ENCODE results near the gene CHP1.

The CHP1 gene

GRCh38 chr15:41230650-41231421, at the start of gene CHP1, which contains the start of gene EXD1:
CHP1 (plus strand) TSS chr15:41231268; CDS start chr15:41231383, 115 bp downstream.
EXD1 (minus strand) TSS chr15:41230757; CDS start chr15:41226575, 4,182 bp downstream.
- H3K27me3 ChIP-seq (ENCODE audit: insufficient read depth, low read length, poor library complexity, severe bottlenecking), result no peaks in the 10 kb centered on the region
- H3F3A ChIP-seq (ENCODE audit: low read depth), result no peaks in the 10 kb centered on the region
- H3K9me3 ChIP-seq (ENCODE audit: insufficient read depth, low read depth, low read length), result no peaks in the 10 kb centered on the region
- peak within 1 kb of the TSS; percentile 84 for H2AFZ ChIP-seq (ENCODE audit: low read length)
- no peaks in the 10 kb centered on the region for H3K9me2 ChIP-seq (replicated peaks; ENCODE audit: low read depth, low read length)
- TF ChIP-seq EZH2phosphoT487 (IDR thresholded peaks at IDR 0.05; ENCODE audit: borderline replicate concordance), result no peak
- TF ChIP-seq, protein P1, sequence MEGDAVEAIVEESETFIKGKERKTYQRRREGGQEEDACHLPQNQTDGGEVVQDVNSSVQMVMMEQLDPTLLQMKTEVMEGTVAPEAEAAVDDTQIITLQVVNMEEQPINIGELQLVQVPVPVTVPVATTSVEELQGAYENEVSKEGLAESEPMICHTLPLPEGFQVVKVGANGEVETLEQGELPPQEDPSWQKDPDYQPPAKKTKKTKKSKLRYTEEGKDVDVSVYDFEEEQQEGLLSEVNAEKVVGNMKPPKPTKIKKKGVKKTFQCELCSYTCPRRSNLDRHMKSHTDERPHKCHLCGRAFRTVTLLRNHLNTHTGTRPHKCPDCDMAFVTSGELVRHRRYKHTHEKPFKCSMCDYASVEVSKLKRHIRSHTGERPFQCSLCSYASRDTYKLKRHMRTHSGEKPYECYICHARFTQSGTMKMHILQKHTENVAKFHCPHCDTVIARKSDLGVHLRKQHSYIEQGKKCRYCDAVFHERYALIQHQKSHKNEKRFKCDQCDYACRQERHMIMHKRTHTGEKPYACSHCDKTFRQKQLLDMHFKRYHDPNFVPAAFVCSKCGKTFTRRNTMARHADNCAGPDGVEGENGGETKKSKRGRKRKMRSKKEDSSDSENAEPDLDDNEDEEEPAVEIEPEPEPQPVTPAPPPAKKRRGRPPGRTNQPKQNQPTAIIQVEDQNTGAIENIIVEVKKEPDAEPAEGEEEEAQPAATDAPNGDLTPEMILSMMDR (conservative IDR thresholded peaks at IDR 0.05; ENCODE audit: low read length), result peak; percentile 68
- H3K79me2 ChIP-seq (ENCODE audit: insufficient read depth, low read length), result peaks cover 48% of the 10 kb centered on the region
- H3K4me2 ChIP-seq (ENCODE audit: low read depth, low read length, poor library complexity, severe bottlenecking), result peak within 1 kb of the TSS; percentile 95
- peaks cover 34% of the 10 kb centered on the region for H3K4me1 ChIP-seq (ENCODE audit: insufficient read depth, low read length, poor library complexity, severe bottlenecking)
- H3K4me3 ChIP-seq (ENCODE audit: low read length, poor library complexity, severe bottlenecking), result peak within 1 kb of the TSS; percentile 93
- H3K9ac ChIP-seq (ENCODE audit: low read depth, low read length, poor library complexity, severe bottlenecking), result peak within 1 kb of the TSS; percentile 81
- no peaks in the 10 kb centered on the region for H3K36me3 ChIP-seq (ENCODE audit: insufficient read depth, low read length)
- H4K20me1 ChIP-seq (ENCODE audit: insufficient read depth, low read length, poor library complexity, severe bottlenecking), result peaks cover 3% of the 10 kb centered on the region

- H4K20me1 ChIP-seq (ENCODE audit: insufficient read depth, low read length, poor library complexity, severe bottlenecking), result no peaks in the 10 kb centered on the region
- H2AFZ ChIP-seq (ENCODE audit: low read length), result peak overlapping the region; percentile 48
- no peaks in the 10 kb centered on the region for H3K36me3 ChIP-seq (ENCODE audit: insufficient read depth, low read length)
- H3F3A ChIP-seq (ENCODE audit: low read depth), result no peaks in the 10 kb centered on the region
- H3K9me3 ChIP-seq (ENCODE audit: insufficient read depth, low read depth, low read length), result no peaks in the 10 kb centered on the region
- no peak overlapping the region for H3K9ac ChIP-seq (ENCODE audit: low read depth, low read length, poor library complexity, severe bottlenecking)
- TF ChIP-seq EZH2phosphoT487 (IDR thresholded peaks at IDR 0.05; ENCODE audit: borderline replicate concordance), result no peak
- TF ChIP-seq, protein P1 (conservative IDR thresholded peaks at IDR 0.05; ENCODE audit: low read length), result no peak
- no peaks in the 10 kb centered on the region for H3K27me3 ChIP-seq (ENCODE audit: insufficient read depth, low read length, poor library complexity, severe bottlenecking)
- no peaks in the 10 kb centered on the region for H3K4me1 ChIP-seq (ENCODE audit: insufficient read depth, low read length, poor library complexity, severe bottlenecking)
- no peaks in the 10 kb centered on the region for H3K9me2 ChIP-seq (replicated peaks; ENCODE audit: low read depth, low read length)
- no peaks in the 10 kb centered on the region for H3K79me2 ChIP-seq (ENCODE audit: insufficient read depth, low read length)
- no peak overlapping the region for H3K4me3 ChIP-seq (ENCODE audit: low read length, poor library complexity, severe bottlenecking)
- no peak overlapping the region for H3K4me2 ChIP-seq (ENCODE audit: low read depth, low read length, poor library complexity, severe bottlenecking)
Observed at GRCh38 chr15:41182266-41182665, 48.8 kb upstream of the CHP1 start.

GRCh38 chr15:41183581-41183980, 47.5 kb upstream of the CHP1 start:
- Histone ChIP-seq H3K4me1 (ENCODE audit: insufficient read depth, low read length, poor library complexity, severe bottlenecking) (no peaks in the 10 kb centered on the region), H3K79me2 (ENCODE audit: insufficient read depth, low read length) (no peaks in the 10 kb centered on the region), H3F3A (ENCODE audit: low read depth) (no peaks in the 10 kb centered on the region), H3K4me3 (ENCODE audit: low read length, poor library complexity, severe bottlenecking) (no peak overlapping the region), H3K9me2 (replicated peaks; ENCODE audit: low read depth, low read length) (no peaks in the 10 kb centered on the region), H4K20me1 (ENCODE audit: insufficient read depth, low read length, poor library complexity, severe bottlenecking) (no peaks in the 10 kb centered on the region), H3K4me2 (ENCODE audit: low read depth, low read length, poor library complexity, severe bottlenecking) (no peak overlapping the region), H2AFZ (ENCODE audit: low read length) (peak overlapping the region; percentile 19; the same call in 1 of the 2 replicates), H3K36me3 (ENCODE audit: insufficient read depth, low read length) (no peaks in the 10 kb centered on the region), H3K9me3 (ENCODE audit: insufficient read depth, low read depth, low read length) (no peaks in the 10 kb centered on the region), H3K27me3 (ENCODE audit: insufficient read depth, low read length, poor library complexity, severe bottlenecking) (no peaks in the 10 kb centered on the region), H3K9ac (ENCODE audit: low read depth, low read length, poor library complexity, severe bottlenecking) (no peak overlapping the region)
- no peak for TF ChIP-seq EZH2phosphoT487 (IDR thresholded peaks at IDR 0.05; ENCODE audit: borderline replicate concordance)
